CD14-positive monocyte (primary cell): ENCODE measurements around the gene MAB21L4. TPM values are rescaled to one million over a fixed set of nuclear protein-coding genes. Genes with fewer than 3 reads are reported as not detected.

Experiments used
- DNase-seq, 3 donors: peaks; one replicate each; pipeline ENCODE4 v3.0.0-alpha.2; 2011 to 2022
- H2AFZ ChIP-seq: 2 replicates; pipeline ENCODE4 v1.6.0; 2012; ENCODE audit warnings: mild to moderate bottlenecking, low read depth, low read length, inconsistent platforms; ENCODE audit not compliant: insufficient read depth, poor library complexity, severe bottlenecking
- H3K27ac ChIP-seq, 2 donors: 1 replicate in 1 of 2; 2 replicates in 1 of 2; pipeline ENCODE4 v1.5.1; 2012 to 2013; ENCODE audit warnings: low read length in 2 of 2, control low read depth in 1 of 2, inconsistent platforms in 1 of 2, low read depth in 1 of 2, mild to moderate bottlenecking in 1 of 2
- H3K27me3 ChIP-seq, 2 donors: one replicate each; pipeline versions ENCODE4 v1.6.0 to v1.6.1; 2011 to 2013; ENCODE audit warnings: low read length in 2 of 2; ENCODE audit not compliant: control insufficient read depth in 2 of 2, insufficient read depth in 2 of 2
- H3K36me3 ChIP-seq, 2 donors: replicated peaks in 1 of 2; 1 replicate in 1 of 2; 2 replicates in 1 of 2; pipeline versions ENCODE4 v1.5.1 to v1.6.1; 2012 to 2013; ENCODE audit warnings: low read length in 2 of 2, control low read depth in 1 of 2, inconsistent platforms in 1 of 2, mild to moderate bottlenecking in 1 of 2; ENCODE audit not compliant: insufficient read depth in 2 of 2, control insufficient read depth in 1 of 2
- H3K4me1 ChIP-seq, 2 donors: 1 replicate in 1 of 2; 2 replicates in 1 of 2; pipeline versions ENCODE4 v1.5.1 to v1.6.1; 2012 to 2013; ENCODE audit warnings: low read length in 2 of 2, control low read depth in 1 of 2, inconsistent platforms in 1 of 2, mild to moderate bottlenecking in 1 of 2, moderate library complexity in 1 of 2; ENCODE audit not compliant: insufficient read depth in 2 of 2, control insufficient read depth in 1 of 2
- H3K4me2 ChIP-seq: replicated peaks from 2 replicates; pipeline ENCODE3; 2012; ENCODE audit warnings: low read length, moderate library complexity, mild to moderate bottlenecking; ENCODE audit not compliant: poor library complexity, severe bottlenecking; ENCODE audit errors: extremely low read depth
- H3K4me3 ChIP-seq, 3 experiments: fragments of 200-600 bp in 1 of 3; sonication (generic) in 1 of 3; replicated peaks in 1 of 3; 1 replicate in 2 of 3; 2 replicates in 1 of 3; pipeline ENCODE4 v1.5.1; 2011 to 2013; ENCODE audit warnings: low read length in 3 of 3, mild to moderate bottlenecking in 3 of 3, control low read depth in 2 of 3, low read depth in 2 of 3, inconsistent platforms in 1 of 3, moderate library complexity in 1 of 3
- H3K79me2 ChIP-seq: 2 replicates; pipeline ENCODE4 v1.6.0; 2012; ENCODE audit warnings: mild to moderate bottlenecking, control low read depth, inconsistent platforms, low read length, moderate library complexity; ENCODE audit not compliant: insufficient read depth
- H3K9ac ChIP-seq: 2 replicates; pipeline ENCODE4 v1.6.0; 2017; ENCODE audit warnings: low read length, mild to moderate bottlenecking; ENCODE audit not compliant: insufficient read depth, poor library complexity, severe bottlenecking
- H3K9me3 ChIP-seq, 2 donors: replicated peaks in 1 of 2; 1 replicate in 1 of 2; 2 replicates in 1 of 2; pipeline versions ENCODE4 v1.5.1 to v1.6.1; 2012 to 2013; ENCODE audit warnings: low read length in 2 of 2, control low read depth in 1 of 2; ENCODE audit not compliant: control insufficient read depth in 1 of 2, insufficient read depth in 1 of 2
- H4K20me1 ChIP-seq: 2 replicates; pipeline ENCODE4 v1.6.0; 2012; ENCODE audit warnings: mild to moderate bottlenecking, low read length, control low read depth, moderate library complexity; ENCODE audit not compliant: insufficient read depth
- H3K27ac Mint-ChIP-seq, 7 donors: one replicate each; pipeline ENCODE4 v1.8.0; 2020; ENCODE audit warnings: mild to moderate bottlenecking in 7 of 7, mixed read lengths in 7 of 7, moderate library complexity in 6 of 7, inconsistent platforms in 2 of 7
- H3K27me3 Mint-ChIP-seq, 3 donors: one replicate each; pipeline ENCODE4 v1.8.0; 2021 to 2022; ENCODE audit warnings: low read depth in 3 of 3, mild to moderate bottlenecking in 3 of 3, mixed read lengths in 3 of 3, moderate library complexity in 3 of 3, inconsistent platforms in 1 of 3
- H3K36me3 Mint-ChIP-seq, 2 donors: one replicate each; pipeline ENCODE4 v1.8.0; 2020; ENCODE audit warnings: mixed read lengths in 2 of 2, inconsistent platforms in 1 of 2, mild to moderate bottlenecking in 1 of 2
- H3K4me1 Mint-ChIP-seq: one replicate; pipeline ENCODE4 v1.8.0; 2020; ENCODE audit warnings: mild to moderate bottlenecking, mixed read lengths
- H3K4me3 Mint-ChIP-seq, 2 donors: one replicate each; pipeline ENCODE4 v1.8.0; 2020; ENCODE audit warnings: mild to moderate bottlenecking in 2 of 2, mixed read lengths in 2 of 2, moderate library complexity in 1 of 2
- H3K9me3 Mint-ChIP-seq, 7 donors: one replicate each; pipeline ENCODE4 v1.8.0; 2020 to 2022; ENCODE audit warnings: mixed read lengths in 7 of 7, mild to moderate bottlenecking in 6 of 7, moderate library complexity in 6 of 7, inconsistent platforms in 2 of 7
- CTCF ChIP-seq: fragments of 200-600 bp; IDR thresholded peaks from one replicate; pipeline ENCODE4 v1.8.0; 2022; ENCODE audit warnings: antibody characterized with exemption, mild to moderate bottlenecking
- WGBS: methylation state at CpG from one replicate; pipeline ENCODE4 v1.1.5; 2013; ENCODE audit warnings: missing lambda C conversion rate; ENCODE audit not compliant: insufficient coverage; 5-methylcytosine and 5-hydroxymethylcytosine counted together
- intact Hi-C, 2 donors: fragments of 100-400 bp; cut with micrococcal nuclease; formaldehyde crosslinking; loops; one replicate each; pipeline versions ENCODE4 v1.15.0 to v1.15.1; 2023
- polyA plus RNA-seq, 3 donors: library from polyadenylated mRNA; depleted of rRNA in 1 of 3; unstranded in 2 of 3; stranded (reverse) in 1 of 3; fragments of 300-500 nt in 2 of 3; fragments of >200 nt in 1 of 3; fragmentation: Illumina TruSeq in 2 of 3; gene quantifications; 1 replicate in 2 of 3; 2 replicates in 1 of 3; pipeline ENCODE4 v1.2.3, GENCODE V29; 2012 to 2021

Gene MAB21L4
- polyA plus RNA-seq, 3 donors: not detected

GRCh38 chr2:240919786-240920782, 24.1 kb upstream of the MAB21L4 start:
- Histone ChIP-seq H3K27me3 (peaks cover 0 to 15% of the 10 kb centered on the region in 2 donors), H3K4me1 (no peaks in the 10 kb centered on the region), H3K4me2 (no peak overlapping the region), H4K20me1 (no peaks in the 10 kb centered on the region), H3K9me3 (no peaks in the 10 kb centered on the region), H3K36me3 (no peaks in the 10 kb centered on the region), H3K9ac (no peak overlapping the region), H3K4me3 (no peak overlapping the region), H2AFZ (no peak overlapping the region), H3K27ac (no peak overlapping the region), H3K79me2 (no peaks in the 10 kb centered on the region)
- no peak overlapping the region for H3K4me3 Mint-ChIP-seq
- peaks cover 8 to 22% (median 12%) of the 10 kb centered on the region in 3 donors for H3K27me3 Mint-ChIP-seq
- WGBS: 94% methylated on average over 29 of the region's 31 CpGs
- intact Hi-C loops: no loop called here
- no peak for TF ChIP-seq CTCF
- peak overlapping the region in 1 of 7 donors; percentile 30 for H3K27ac Mint-ChIP-seq
- no peaks in the 10 kb centered on the region for H3K4me1 Mint-ChIP-seq
- no peak for DNase-seq
- no peaks in the 10 kb centered on the region for H3K36me3 Mint-ChIP-seq
- no peaks in the 10 kb centered on the region for H3K9me3 Mint-ChIP-seq

- Histone ChIP-seq H3K4me3 (no peak overlapping the region), H3K9ac (no peak overlapping the region), H3K27ac (no peak overlapping the region), H3K4me2 (no peak overlapping the region), H3K4me1 (no peaks in the 10 kb centered on the region), H2AFZ (no peak overlapping the region), H3K79me2 (no peaks in the 10 kb centered on the region), H3K9me3 (no peaks in the 10 kb centered on the region), H3K27me3 (peaks cover 0 to 19% of the 10 kb centered on the region in 2 donors), H3K36me3 (no peaks in the 10 kb centered on the region), H4K20me1 (no peaks in the 10 kb centered on the region)
- H3K4me1 Mint-ChIP-seq: no peaks in the 10 kb centered on the region
- H3K27ac Mint-ChIP-seq: peak overlapping the region in 1 of 7 donors; percentile 30
- H3K4me3 Mint-ChIP-seq: no peak overlapping the region
- intact Hi-C loops: no loop called here
- no peak for DNase-seq
- TF ChIP-seq CTCF: no peak
- H3K36me3 Mint-ChIP-seq: no peaks in the 10 kb centered on the region
- no peaks in the 10 kb centered on the region for H3K9me3 Mint-ChIP-seq
- WGBS: 84% methylated on average over 12 of the region's 19 CpGs
- peaks cover 12 to 26% (median 16%) of the 10 kb centered on the region in 3 donors for H3K27me3 Mint-ChIP-seq
Measured at GRCh38 chr2:240919161-240919781, 23.3 kb upstream of the MAB21L4 start.
